ENCODE results near the gene TLE3.

DNA sequence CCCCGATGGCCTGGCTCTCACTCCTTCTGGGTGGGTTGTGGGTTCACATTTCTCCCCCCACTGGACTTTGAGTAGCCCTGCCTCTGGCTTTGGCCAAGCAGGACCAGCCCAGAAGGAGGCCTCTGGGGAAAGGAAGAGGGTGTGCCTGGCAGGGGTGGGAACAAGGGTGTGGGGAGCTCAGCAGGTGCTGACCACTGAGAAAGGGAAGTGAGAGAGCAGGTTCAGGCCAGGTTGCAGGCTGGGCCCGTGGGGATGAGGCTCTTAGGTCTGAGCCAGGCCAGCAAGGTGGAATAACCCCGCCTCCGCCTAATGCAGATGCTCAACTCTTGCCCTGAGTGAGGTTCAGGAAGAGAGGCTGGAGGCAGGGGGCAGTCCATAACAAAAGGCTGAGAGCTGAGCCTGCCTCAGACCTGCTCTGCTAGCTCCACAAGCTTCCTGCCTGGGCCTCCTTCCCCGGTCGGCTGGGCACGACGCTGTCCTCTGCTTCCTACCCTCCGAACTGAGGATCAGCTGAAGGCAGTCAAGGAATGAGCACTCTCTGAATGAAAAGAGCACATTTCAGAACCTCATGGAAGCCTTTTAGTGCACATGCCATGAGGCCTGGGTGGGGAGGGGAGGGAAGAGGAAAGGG, 82.7 kb downstream of the TLE3 start:
- TF ChIP-seq, protein P1, sequence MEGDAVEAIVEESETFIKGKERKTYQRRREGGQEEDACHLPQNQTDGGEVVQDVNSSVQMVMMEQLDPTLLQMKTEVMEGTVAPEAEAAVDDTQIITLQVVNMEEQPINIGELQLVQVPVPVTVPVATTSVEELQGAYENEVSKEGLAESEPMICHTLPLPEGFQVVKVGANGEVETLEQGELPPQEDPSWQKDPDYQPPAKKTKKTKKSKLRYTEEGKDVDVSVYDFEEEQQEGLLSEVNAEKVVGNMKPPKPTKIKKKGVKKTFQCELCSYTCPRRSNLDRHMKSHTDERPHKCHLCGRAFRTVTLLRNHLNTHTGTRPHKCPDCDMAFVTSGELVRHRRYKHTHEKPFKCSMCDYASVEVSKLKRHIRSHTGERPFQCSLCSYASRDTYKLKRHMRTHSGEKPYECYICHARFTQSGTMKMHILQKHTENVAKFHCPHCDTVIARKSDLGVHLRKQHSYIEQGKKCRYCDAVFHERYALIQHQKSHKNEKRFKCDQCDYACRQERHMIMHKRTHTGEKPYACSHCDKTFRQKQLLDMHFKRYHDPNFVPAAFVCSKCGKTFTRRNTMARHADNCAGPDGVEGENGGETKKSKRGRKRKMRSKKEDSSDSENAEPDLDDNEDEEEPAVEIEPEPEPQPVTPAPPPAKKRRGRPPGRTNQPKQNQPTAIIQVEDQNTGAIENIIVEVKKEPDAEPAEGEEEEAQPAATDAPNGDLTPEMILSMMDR (conservative IDR thresholded peaks at IDR 0.05; ENCODE audit: low read depth, low read length), result no peak
- TF ChIP-seq MAFK (IDR thresholded peaks at IDR 0.05; ENCODE audit: low read depth, low read length), result no peak
- TF ChIP-seq RFX5 (IDR thresholded peaks at IDR 0.05; ENCODE audit: low read depth, low read length), result no peak
- no peak for TF ChIP-seq RCOR1 (IDR thresholded peaks at IDR 0.05; ENCODE audit: insufficient replicate concordance, low read length)
- no peak for TF ChIP-seq POLR2A (IDR thresholded peaks at IDR 0.05; ENCODE audit: low read depth, low read length)
- TF ChIP-seq RAD21 (IDR thresholded peaks at IDR 0.05; ENCODE audit: low read length), result no peak
- TF ChIP-seq, protein P2, sequence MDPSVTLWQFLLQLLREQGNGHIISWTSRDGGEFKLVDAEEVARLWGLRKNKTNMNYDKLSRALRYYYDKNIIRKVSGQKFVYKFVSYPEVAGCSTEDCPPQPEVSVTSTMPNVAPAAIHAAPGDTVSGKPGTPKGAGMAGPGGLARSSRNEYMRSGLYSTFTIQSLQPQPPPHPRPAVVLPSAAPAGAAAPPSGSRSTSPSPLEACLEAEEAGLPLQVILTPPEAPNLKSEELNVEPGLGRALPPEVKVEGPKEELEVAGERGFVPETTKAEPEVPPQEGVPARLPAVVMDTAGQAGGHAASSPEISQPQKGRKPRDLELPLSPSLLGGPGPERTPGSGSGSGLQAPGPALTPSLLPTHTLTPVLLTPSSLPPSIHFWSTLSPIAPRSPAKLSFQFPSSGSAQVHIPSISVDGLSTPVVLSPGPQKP (IDR thresholded peaks at IDR 0.05; ENCODE audit: borderline replicate concordance, low read depth, low read length), result no peak
- TF ChIP-seq MXI1 (IDR thresholded peaks at IDR 0.05; ENCODE audit: borderline replicate concordance, low read depth, low read length), result no peak
- no peak for TF ChIP-seq CHD1 (IDR thresholded peaks at IDR 0.05; ENCODE audit: low read depth, low read length)
- no peak for TF ChIP-seq CEBPB (IDR thresholded peaks at IDR 0.05; ENCODE audit: low read depth, low read length)
- no peak for TF ChIP-seq FOS (IDR thresholded peaks at IDR 0.05; ENCODE audit: low read depth, low read length)
- no peak for TF ChIP-seq SMC3 (IDR thresholded peaks at IDR 0.05; ENCODE audit: low read depth, low read length)
